CD14-positive monocyte (primary cell): ENCODE data around the gene ACMSD. TPM values are rescaled to one million over a fixed set of nuclear protein-coding genes. Genes with fewer than 3 reads are reported as not detected.

ENCODE experiments used
- DNase-seq, 3 donors: peaks; one replicate each; pipeline ENCODE4 v3.0.0-alpha.2; 2011 to 2022
- H2AFZ ChIP-seq: 2 replicates; pipeline ENCODE4 v1.6.0; 2012; ENCODE audit warnings: mild to moderate bottlenecking, low read depth, low read length, inconsistent platforms; ENCODE audit not compliant: insufficient read depth, poor library complexity, severe bottlenecking
- H3K27ac ChIP-seq, 2 donors: 1 replicate in 1 of 2; 2 replicates in 1 of 2; pipeline ENCODE4 v1.5.1; 2012 to 2013; ENCODE audit warnings: low read length in 2 of 2, control low read depth in 1 of 2, inconsistent platforms in 1 of 2, low read depth in 1 of 2, mild to moderate bottlenecking in 1 of 2
- H3K27me3 ChIP-seq, 2 donors: one replicate each; pipeline versions ENCODE4 v1.6.0 to v1.6.1; 2011 to 2013; ENCODE audit warnings: low read length in 2 of 2; ENCODE audit not compliant: control insufficient read depth in 2 of 2, insufficient read depth in 2 of 2
- H3K36me3 ChIP-seq, 2 donors: replicated peaks in 1 of 2; 1 replicate in 1 of 2; 2 replicates in 1 of 2; pipeline versions ENCODE4 v1.5.1 to v1.6.1; 2012 to 2013; ENCODE audit warnings: low read length in 2 of 2, control low read depth in 1 of 2, inconsistent platforms in 1 of 2, mild to moderate bottlenecking in 1 of 2; ENCODE audit not compliant: insufficient read depth in 2 of 2, control insufficient read depth in 1 of 2
- H3K4me1 ChIP-seq, 2 donors: 1 replicate in 1 of 2; 2 replicates in 1 of 2; pipeline versions ENCODE4 v1.5.1 to v1.6.1; 2012 to 2013; ENCODE audit warnings: low read length in 2 of 2, control low read depth in 1 of 2, inconsistent platforms in 1 of 2, mild to moderate bottlenecking in 1 of 2, moderate library complexity in 1 of 2; ENCODE audit not compliant: insufficient read depth in 2 of 2, control insufficient read depth in 1 of 2
- H3K4me2 ChIP-seq: replicated peaks from 2 replicates; pipeline ENCODE3; 2012; ENCODE audit warnings: low read length, moderate library complexity, mild to moderate bottlenecking; ENCODE audit not compliant: poor library complexity, severe bottlenecking; ENCODE audit errors: extremely low read depth
- H3K4me3 ChIP-seq, 3 experiments: fragments of 200-600 bp in 1 of 3; sonication (generic) in 1 of 3; replicated peaks in 1 of 3; 1 replicate in 2 of 3; 2 replicates in 1 of 3; pipeline ENCODE4 v1.5.1; 2011 to 2013; ENCODE audit warnings: low read length in 3 of 3, mild to moderate bottlenecking in 3 of 3, control low read depth in 2 of 3, low read depth in 2 of 3, inconsistent platforms in 1 of 3, moderate library complexity in 1 of 3
- H3K79me2 ChIP-seq: 2 replicates; pipeline ENCODE4 v1.6.0; 2012; ENCODE audit warnings: mild to moderate bottlenecking, control low read depth, inconsistent platforms, low read length, moderate library complexity; ENCODE audit not compliant: insufficient read depth
- H3K9ac ChIP-seq: 2 replicates; pipeline ENCODE4 v1.6.0; 2017; ENCODE audit warnings: low read length, mild to moderate bottlenecking; ENCODE audit not compliant: insufficient read depth, poor library complexity, severe bottlenecking
- H3K9me3 ChIP-seq, 2 donors: replicated peaks in 1 of 2; 1 replicate in 1 of 2; 2 replicates in 1 of 2; pipeline versions ENCODE4 v1.5.1 to v1.6.1; 2012 to 2013; ENCODE audit warnings: low read length in 2 of 2, control low read depth in 1 of 2; ENCODE audit not compliant: control insufficient read depth in 1 of 2, insufficient read depth in 1 of 2
- H4K20me1 ChIP-seq: 2 replicates; pipeline ENCODE4 v1.6.0; 2012; ENCODE audit warnings: mild to moderate bottlenecking, low read length, control low read depth, moderate library complexity; ENCODE audit not compliant: insufficient read depth
- H3K27ac Mint-ChIP-seq, 7 donors: one replicate each; pipeline ENCODE4 v1.8.0; 2020; ENCODE audit warnings: mild to moderate bottlenecking in 7 of 7, mixed read lengths in 7 of 7, moderate library complexity in 6 of 7, inconsistent platforms in 2 of 7
- H3K27me3 Mint-ChIP-seq, 3 donors: one replicate each; pipeline ENCODE4 v1.8.0; 2021 to 2022; ENCODE audit warnings: low read depth in 3 of 3, mild to moderate bottlenecking in 3 of 3, mixed read lengths in 3 of 3, moderate library complexity in 3 of 3, inconsistent platforms in 1 of 3
- H3K36me3 Mint-ChIP-seq, 2 donors: one replicate each; pipeline ENCODE4 v1.8.0; 2020; ENCODE audit warnings: mixed read lengths in 2 of 2, inconsistent platforms in 1 of 2, mild to moderate bottlenecking in 1 of 2
- H3K4me1 Mint-ChIP-seq: one replicate; pipeline ENCODE4 v1.8.0; 2020; ENCODE audit warnings: mild to moderate bottlenecking, mixed read lengths
- H3K4me3 Mint-ChIP-seq, 2 donors: one replicate each; pipeline ENCODE4 v1.8.0; 2020; ENCODE audit warnings: mild to moderate bottlenecking in 2 of 2, mixed read lengths in 2 of 2, moderate library complexity in 1 of 2
- H3K9me3 Mint-ChIP-seq, 7 donors: one replicate each; pipeline ENCODE4 v1.8.0; 2020 to 2022; ENCODE audit warnings: mixed read lengths in 7 of 7, mild to moderate bottlenecking in 6 of 7, moderate library complexity in 6 of 7, inconsistent platforms in 2 of 7
- WGBS: methylation state at CpG from one replicate; pipeline ENCODE4 v1.1.5; 2013; ENCODE audit warnings: missing lambda C conversion rate; ENCODE audit not compliant: insufficient coverage; 5-methylcytosine and 5-hydroxymethylcytosine counted together
- intact Hi-C, 2 donors: fragments of 100-400 bp; cut with micrococcal nuclease; formaldehyde crosslinking; loops; one replicate each; pipeline versions ENCODE4 v1.15.0 to v1.15.1; 2023
- polyA plus RNA-seq, 3 donors: library from polyadenylated mRNA; depleted of rRNA in 1 of 3; unstranded in 2 of 3; stranded (reverse) in 1 of 3; fragments of 300-500 nt in 2 of 3; fragments of >200 nt in 1 of 3; fragmentation: Illumina TruSeq in 2 of 3; gene quantifications; 1 replicate in 2 of 3; 2 replicates in 1 of 3; pipeline ENCODE4 v1.2.3, GENCODE V29; 2012 to 2021
- TF ChIP-seq, protein P1 (sequence below): fragments of 200-600 bp; IDR thresholded peaks from one replicate; pipeline ENCODE4 v1.8.0; 2022; ENCODE audit warnings: antibody characterized with exemption, mild to moderate bottlenecking

ACMSD gene
- polyA plus RNA-seq, 3 donors: not detected

- TF ChIP-seq, protein P1, sequence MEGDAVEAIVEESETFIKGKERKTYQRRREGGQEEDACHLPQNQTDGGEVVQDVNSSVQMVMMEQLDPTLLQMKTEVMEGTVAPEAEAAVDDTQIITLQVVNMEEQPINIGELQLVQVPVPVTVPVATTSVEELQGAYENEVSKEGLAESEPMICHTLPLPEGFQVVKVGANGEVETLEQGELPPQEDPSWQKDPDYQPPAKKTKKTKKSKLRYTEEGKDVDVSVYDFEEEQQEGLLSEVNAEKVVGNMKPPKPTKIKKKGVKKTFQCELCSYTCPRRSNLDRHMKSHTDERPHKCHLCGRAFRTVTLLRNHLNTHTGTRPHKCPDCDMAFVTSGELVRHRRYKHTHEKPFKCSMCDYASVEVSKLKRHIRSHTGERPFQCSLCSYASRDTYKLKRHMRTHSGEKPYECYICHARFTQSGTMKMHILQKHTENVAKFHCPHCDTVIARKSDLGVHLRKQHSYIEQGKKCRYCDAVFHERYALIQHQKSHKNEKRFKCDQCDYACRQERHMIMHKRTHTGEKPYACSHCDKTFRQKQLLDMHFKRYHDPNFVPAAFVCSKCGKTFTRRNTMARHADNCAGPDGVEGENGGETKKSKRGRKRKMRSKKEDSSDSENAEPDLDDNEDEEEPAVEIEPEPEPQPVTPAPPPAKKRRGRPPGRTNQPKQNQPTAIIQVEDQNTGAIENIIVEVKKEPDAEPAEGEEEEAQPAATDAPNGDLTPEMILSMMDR: no peak
- no CpG with 5 or more reads among the region's 4 CpGs for WGBS
- intact Hi-C loops: no loop called here
- H3K79me2 ChIP-seq: no peaks in the 10 kb centered on the region
- no peaks in the 10 kb centered on the region for H3K27me3 ChIP-seq
- no peak overlapping the region for H3K4me3 ChIP-seq
- Mint-ChIP-seq H3K9me3 (peaks cover 0 to 8% (median 3%) of the 10 kb centered on the region in 7 donors), H3K27me3 (peaks cover 2 to 11% (median 7%) of the 10 kb centered on the region in 3 donors), H3K4me1 (no peaks in the 10 kb centered on the region), H3K36me3 (no peaks in the 10 kb centered on the region), H3K27ac (peak overlapping the region in 1 of 7 donors; percentile 30), H3K4me3 (no peak overlapping the region)
- H2AFZ ChIP-seq: no peak overlapping the region
- H3K9ac ChIP-seq: no peak overlapping the region
- no peak for DNase-seq
- no peaks in the 10 kb centered on the region for H3K9me3 ChIP-seq
- no peaks in the 10 kb centered on the region for H3K36me3 ChIP-seq
- H3K27ac ChIP-seq: no peak overlapping the region
- no peak overlapping the region for H3K4me2 ChIP-seq
- no peaks in the 10 kb centered on the region for H4K20me1 ChIP-seq
- H3K4me1 ChIP-seq: no peaks in the 10 kb centered on the region
Measured at GRCh38 chr2:134843968-134844367, 5.6 kb downstream of the ACMSD start.

DNA sequence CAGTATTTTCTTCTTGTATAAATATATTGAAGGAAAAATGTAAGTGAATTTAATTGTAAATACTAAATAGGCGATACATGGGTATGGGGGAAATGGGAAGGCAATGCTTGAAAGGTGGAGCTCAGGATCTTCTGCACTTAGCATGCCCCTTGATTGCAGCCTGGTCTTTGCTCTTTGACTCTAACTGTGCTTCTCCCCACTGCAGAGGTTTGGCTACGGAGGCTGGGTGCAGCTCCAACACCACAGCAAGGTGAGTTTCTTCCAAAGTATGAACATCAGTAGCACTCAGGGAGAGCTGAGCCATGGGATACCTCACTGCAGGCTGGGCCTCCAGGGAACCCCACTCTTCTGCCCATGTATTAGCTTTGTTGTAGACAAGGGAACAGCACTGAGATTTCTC lies 6.6 kb downstream of the ACMSD start:
- no peaks in the 10 kb centered on the region for H3K36me3 ChIP-seq
- WGBS: 92% methylated on average over 1 of the region's 2 CpGs
- intact Hi-C loops: no loop called here
- Mint-ChIP-seq H3K4me3 (no peak overlapping the region), H3K27ac (peak overlapping the region in 1 of 7 donors; percentile 37), H3K4me1 (no peaks in the 10 kb centered on the region), H3K9me3 (peaks cover 0 to 8% (median 5%) of the 10 kb centered on the region in 7 donors), H3K36me3 (no peaks in the 10 kb centered on the region), H3K27me3 (peaks cover 2 to 11% (median 7%) of the 10 kb centered on the region in 3 donors)
- no peak overlapping the region for H3K27ac ChIP-seq
- no peaks in the 10 kb centered on the region for H3K79me2 ChIP-seq
- H3K27me3 ChIP-seq: no peaks in the 10 kb centered on the region
- TF ChIP-seq, protein P1: no peak
- H2AFZ ChIP-seq: no peak overlapping the region
- no peak overlapping the region for H3K4me2 ChIP-seq
- no peak overlapping the region for H3K9ac ChIP-seq
- H3K9me3 ChIP-seq: no peaks in the 10 kb centered on the region
- no peaks in the 10 kb centered on the region for H3K4me1 ChIP-seq
- DNase-seq: no peak
- H4K20me1 ChIP-seq: no peaks in the 10 kb centered on the region
- H3K4me3 ChIP-seq: no peak overlapping the region
